Endodermal cell (in vitro differentiated cells): ENCODE data around the gene SLC22A1. TPM values are rescaled to one million over a fixed set of nuclear protein-coding genes. Genes with fewer than 3 reads are reported as not detected.

Source experiments
- DNase-seq: peaks from one replicate; pipeline ENCODE4 v3.0.0-alpha.2; 2017
- H3K27ac ChIP-seq: 2 replicates; pipeline ENCODE4 v1.5.1; 2013; ENCODE audit warnings: mild to moderate bottlenecking, low read depth, low read length, moderate library complexity
- H3K27me3 ChIP-seq: 2 replicates; pipeline ENCODE4 v1.6.1; 2013; ENCODE audit warnings: mild to moderate bottlenecking, low read length, moderate library complexity; ENCODE audit not compliant: insufficient read depth, control insufficient read depth, poor library complexity, severe bottlenecking
- H3K36me3 ChIP-seq: 2 replicates; pipeline ENCODE4 v1.7.0; 2013; ENCODE audit warnings: mild to moderate bottlenecking, low read length, moderate library complexity; ENCODE audit not compliant: control insufficient read depth, insufficient read depth
- H3K4me1 ChIP-seq: one replicate; pipeline ENCODE4 v1.7.0; 2013; ENCODE audit warnings: low read length; ENCODE audit not compliant: control insufficient read depth, insufficient read depth
- H3K4me3 ChIP-seq: 2 replicates; pipeline ENCODE4 v1.5.1; 2013; ENCODE audit warnings: mild to moderate bottlenecking, low read length, moderate library complexity
- H3K9ac ChIP-seq: 2 replicates; pipeline ENCODE4 v1.6.1; 2013; ENCODE audit warnings: mild to moderate bottlenecking, low read length, moderate library complexity; ENCODE audit not compliant: poor library complexity, severe bottlenecking; ENCODE audit errors: extremely low read depth
- H3K9me3 ChIP-seq: 2 replicates; pipeline ENCODE4 v1.6.1; 2013; ENCODE audit warnings: mild to moderate bottlenecking, low read length, moderate library complexity; ENCODE audit not compliant: control insufficient read depth
- H3K27ac Mint-ChIP-seq: 2 replicates; pipeline ENCODE4 v1.8.0; 2020; ENCODE audit warnings: mixed read lengths
- H3K27me3 Mint-ChIP-seq: 2 replicates; pipeline ENCODE4 v1.8.0; 2021; ENCODE audit warnings: mild to moderate bottlenecking, mixed read lengths; ENCODE audit not compliant: insufficient read depth
- H3K36me3 Mint-ChIP-seq: 2 replicates; pipeline ENCODE4 v1.8.0; 2020; ENCODE audit warnings: low read depth, mixed read lengths
- H3K4me1 Mint-ChIP-seq: 2 replicates; pipeline ENCODE4 v1.8.0; 2020; ENCODE audit warnings: mixed read lengths
- H3K4me3 Mint-ChIP-seq: 2 replicates; pipeline ENCODE4 v1.8.0; 2020; ENCODE audit warnings: mild to moderate bottlenecking, moderate library complexity, mixed read lengths
- H3K9me3 Mint-ChIP-seq: 2 replicates; pipeline ENCODE4 v1.8.0; 2020; ENCODE audit warnings: mild to moderate bottlenecking, mixed read lengths
- CTCF ChIP-seq: fragments of 200-600 bp; sonication (generic); conservative IDR thresholded peaks from 2 replicates; pipeline ENCODE4 v1.5.0; 2021; ENCODE audit warnings: antibody characterized with exemption, mild to moderate bottlenecking
- WGBS, 2 experiments: methylation state at CpG; one replicate each; pipeline versions ENCODE4 v1.1.5 to v1.1.7; 2013; ENCODE audit warnings: missing lambda C conversion rate in 2 of 2, mixed read lengths in 1 of 2; ENCODE audit not compliant: insufficient coverage in 1 of 2, insufficient read length in 1 of 2; 5-methylcytosine and 5-hydroxymethylcytosine counted together
- total RNA-seq, 2 donors: library from RNA; stranded (reverse); fragmentation: NEBNext Ultra II Directional in 1 of 2; extraction: Animal tissue kit (Norgen Biotek cat#: 25700) in 1 of 2; gene quantifications; 2 replicates in 1 of 2; 3 replicates in 1 of 2; pipeline ENCODE4 v1.2.1, GENCODE V29; 2021

Gene SLC22A1
- total RNA-seq, 2 donors from 2014 or later: 1.0 TPM; not detected in 1

- peaks cover 3% of the 10 kb centered on the region for H3K36me3 Mint-ChIP-seq
- no peak overlapping the region for H3K27ac ChIP-seq
- no peak overlapping the region for H3K4me3 ChIP-seq
- H3K4me3 Mint-ChIP-seq: no peak overlapping the region
- no peak overlapping the region for H3K27ac Mint-ChIP-seq
- no peak overlapping the region for H3K9ac ChIP-seq
- H3K9me3 Mint-ChIP-seq: peaks cover 35% of the 10 kb centered on the region
- H3K27me3 ChIP-seq: no peaks in the 10 kb centered on the region
- no peak for DNase-seq
- no peaks in the 10 kb centered on the region for H3K36me3 ChIP-seq
- TF ChIP-seq CTCF: no peak
- H3K4me1 Mint-ChIP-seq: peaks cover 3% of the 10 kb centered on the region
- peaks cover 48% of the 10 kb centered on the region for H3K9me3 ChIP-seq
- WGBS, 2 experiments: 86% methylated on average over 1 of the region's 1 CpG; no CpG with 5 or more reads in 1 of the 2 experiments
- no peaks in the 10 kb centered on the region for H3K4me1 ChIP-seq
- H3K27me3 Mint-ChIP-seq: peaks cover 3% of the 10 kb centered on the region
These were observed 73.2 kb downstream of the SLC22A1 start for GRCh38 chr6:160194808-160195207.

GRCh38 chr6:160197662-160198061 lies 76.0 kb downstream of the SLC22A1 start:
- Mint-ChIP-seq H3K9me3 (peaks cover 28% of the 10 kb centered on the region), H3K27ac (no peak overlapping the region), H3K4me3 (no peak overlapping the region), H3K36me3 (peaks cover 3% of the 10 kb centered on the region), H3K27me3 (peaks cover 5% of the 10 kb centered on the region), H3K4me1 (peaks cover 8% of the 10 kb centered on the region)
- no peak for DNase-seq
- Histone ChIP-seq H3K27me3 (no peaks in the 10 kb centered on the region), H3K4me3 (no peak overlapping the region), H3K9me3 (peaks cover 35% of the 10 kb centered on the region), H3K9ac (no peak overlapping the region), H3K36me3 (no peaks in the 10 kb centered on the region), H3K27ac (no peak overlapping the region), H3K4me1 (no peaks in the 10 kb centered on the region)
- TF ChIP-seq CTCF: no peak

GRCh38 chr6:160198606-160199211 lies 77.1 kb downstream of the SLC22A1 start:
- Mint-ChIP-seq H3K4me1 (peaks cover 8% of the 10 kb centered on the region), H3K9me3 (peaks cover 20% of the 10 kb centered on the region), H3K36me3 (no peaks in the 10 kb centered on the region), H3K27me3 (peaks cover 5% of the 10 kb centered on the region), H3K4me3 (no peak overlapping the region), H3K27ac (no peak overlapping the region)
- 88 to 100% methylated on average over 1 to 2 of the region's 3 CpGs for WGBS, 2 experiments
- Histone ChIP-seq H3K4me1 (no peaks in the 10 kb centered on the region), H3K36me3 (no peaks in the 10 kb centered on the region), H3K9me3 (peaks cover 24% of the 10 kb centered on the region), H3K27ac (no peak overlapping the region), H3K4me3 (no peak overlapping the region), H3K27me3 (no peaks in the 10 kb centered on the region), H3K9ac (no peak overlapping the region)
- no peak for TF ChIP-seq CTCF
- DNase-seq: no peak
